ENCODE measurements around the gene PTPRU. TPM values are rescaled to one million over a fixed set of nuclear protein-coding genes. Genes with fewer than 3 reads are reported as not detected.

PTPRU gene
- total and polyA plus RNA-seq, 2 of the 8 experiments (the other 6 are each of a cell fraction or from before 2014, with no cell fraction given), result 33.8 to 41.8 TPM

GRCh38 chr1:29249170-29249691, 12.9 kb downstream of the PTPRU start:
- ChIA-PET CTCF (ENCODE audit: partially characterized antibody) (interaction anchor here (0.7 to 12.3 kb wide), 6 partner anchors 9 to 80 kb away, joined by 3 to 113 read pairs (median 13); no protein-coding TSS in a partner anchor), POLR2A (ENCODE audit: partially characterized antibody) (interaction anchor here (1.1 to 2.4 kb wide), 4 partner anchors 8 to 18 kb away, joined by 3 to 11 read pairs (median 6); no protein-coding TSS in a partner anchor)
- H3K9ac ChIP-seq (replicated peaks in 1 of 4; ENCODE audit: extremely low read depth in 1 of 4, low read depth in 3 of 4, low read length in 3 of 4), result peak overlapping the region in 2 of 4 experiments; percentile 36 to 54; a peak in 4 of 7 replicates
- no peaks in the 10 kb centered on the region for H3K79me2 ChIP-seq (ENCODE audit: control insufficient read depth in 1 of 2, insufficient read depth in 2 of 2, low read length in 2 of 2)
- peak overlapping the region; percentile 96 for H3K18ac ChIP-seq (ENCODE audit: extremely low read depth, low read length)
- no peak overlapping the region for H3K14ac ChIP-seq (ENCODE audit: insufficient read length)
- H4K20me1 ChIP-seq (replicated peaks in 1 of 2; ENCODE audit: control insufficient read depth in 1 of 2, insufficient read depth in 2 of 2, low read length in 2 of 2), result no peaks in the 10 kb centered on the region
- peak overlapping the region; percentile 50 for H2BK15ac ChIP-seq (ENCODE audit: low read length)
- no peaks in the 10 kb centered on the region for H3K9me3 ChIP-seq (ENCODE audit: insufficient read depth in 2 of 2, low read depth in 1 of 2, low read length in 1 of 2)
- H3K27ac ChIP-seq (ENCODE audit: low read depth, low read length), result peak overlapping the region; percentile 84
- H3K36me3 ChIP-seq (ENCODE audit: control insufficient read depth in 2 of 4, insufficient read depth in 4 of 4, low read length in 3 of 4), result no peaks in the 10 kb centered on the region
- DNase-seq (ENCODE audit: low read depth in 1 of 2, low spot score in 2 of 2) (peak; percentile 84), FAIRE-seq (peak; percentile 94)
- peak overlapping the region; percentile 51 to 65 for H3K4me2 ChIP-seq (ENCODE audit: insufficient read depth in 1 of 2, low read depth in 2 of 2, low read length in 2 of 2)
- 23% methylated on average over 8 of the region's 8 CpGs; no CpG with 5 or more reads in 1 of the 2 experiments for WGBS, 2 experiments (ENCODE audit: extremely low coverage in 1 of 2, insufficient coverage in 1 of 2, insufficient read length in 1 of 2, insufficient replicate concordance in 2 of 2, low coverage in 1 of 2, low lambda C conversion rate in 2 of 2, missing lambda C conversion rate in 1 of 2)
- H3K4me3 ChIP-seq (ENCODE audit: extremely low read depth in 1 of 4, insufficient read depth in 2 of 4, low read depth in 3 of 4, low read length in 4 of 4), result peak overlapping the region in 3 of 4 experiments; percentile 16 to 47 (median 24); a peak in 4 of 8 replicates
- peak overlapping the region; percentile 97 for H2AK5ac ChIP-seq (ENCODE audit: low read depth, low read length)
- H2BK12ac ChIP-seq (ENCODE audit: low read depth, low read length), result peak overlapping the region; percentile 100
- peak overlapping the region; percentile 4 for H3K4ac ChIP-seq (replicated peaks; ENCODE audit: insufficient read length, low read depth, low read length)
- no peak overlapping the region for H3K56ac ChIP-seq (replicated peaks; ENCODE audit: insufficient read length, low read depth, low read length)
- H3K79me1 ChIP-seq (ENCODE audit: low read depth, low read length), result peaks cover 7% of the 10 kb centered on the region
- H3K23ac ChIP-seq (ENCODE audit: insufficient read length), result no peak overlapping the region
- peak overlapping the region; percentile 99 for H2BK5ac ChIP-seq (ENCODE audit: low read depth, low read length)
- peak overlapping the region; percentile 99 for H2BK20ac ChIP-seq (ENCODE audit: low read length)
- peak overlapping the region; percentile 64 for H4K5ac ChIP-seq (ENCODE audit: insufficient read length, low read depth, low read length)
- H2BK120ac ChIP-seq (replicated peaks; ENCODE audit: low read depth, low read length), result peak overlapping the region; percentile 85
- H3K27me3 ChIP-seq (replicated peaks in 1 of 4; ENCODE audit: control insufficient read depth in 3 of 4, extremely low read depth in 1 of 4, insufficient read depth in 3 of 4, low read length in 3 of 4), result no peaks in the 10 kb centered on the region; a peak in 1 of 7 replicates
- H3K23me2 ChIP-seq (ENCODE audit: low read depth, low read length), result peaks cover 2% of the 10 kb centered on the region; the same call in 1 of the 2 replicates
- H2AFZ ChIP-seq (ENCODE audit: low read length), result no peak overlapping the region
- peaks cover 15 to 21% (median 18%) of the 10 kb centered on the region in 4 experiments for H3K4me1 ChIP-seq (replicated peaks in 1 of 4; ENCODE audit: control insufficient read depth in 3 of 4, insufficient read depth in 4 of 4, low read length in 3 of 4)
- peak overlapping the region; percentile 91 for H4K91ac ChIP-seq (replicated peaks; ENCODE audit: insufficient read length, low read length)
- no peak overlapping the region for H4K8ac ChIP-seq (ENCODE audit: extremely low read depth, insufficient read depth, low read length)
- TF ChIP-seq PHF8 (conservative IDR thresholded peaks at IDR 0.05; ENCODE audit: low read depth, low read length) (no peak), BACH1 (IDR thresholded peaks at IDR 0.05; ENCODE audit: low read length) (no peak), POLR2A (IDR thresholded peaks at IDR 0.05; ENCODE audit: control extremely low read depth in 1 of 2, low read depth in 2 of 2, low read length in 2 of 2) (no peak), TAF7 (optimal IDR thresholded peaks at IDR 0.05; ENCODE audit: borderline replicate concordance, low read depth, low read length) (no peak), EZH2 (IDR thresholded peaks at IDR 0.05; ENCODE audit: low read depth, low read length, severe bottlenecking) (no peak), SP4 (IDR thresholded peaks at IDR 0.05; ENCODE audit: low read length) (no peak), RNF2 (IDR thresholded peaks at IDR 0.05; ENCODE audit: borderline replicate concordance, low read depth, low read length, missing control alignments, poor library complexity, severe bottlenecking) (no peak), SIRT6 (IDR thresholded peaks at IDR 0.05; ENCODE audit: low read length) (no peak), JUN (IDR thresholded peaks at IDR 0.05; ENCODE audit: low read depth, low read length) (no peak), BCL11A (IDR thresholded peaks at IDR 0.05; ENCODE audit: low read depth in 2 of 2, low read length in 2 of 2) (no peak), RBBP5 (IDR thresholded peaks at IDR 0.05; ENCODE audit: borderline replicate concordance, low read depth, low read length) (peak; percentile 99; the same call in 1 of the 2 replicates), MAX (IDR thresholded peaks at IDR 0.05) (no peak), CBX8 (IDR thresholded peaks at IDR 0.05; ENCODE audit: borderline replicate concordance, low read depth, low read length) (no peak)

Data from H1 (cell line).